Vagina (tissue), 2 donors: ENCODE measurements around the gene ZNF358. TPM values are rescaled to one million over a fixed set of nuclear protein-coding genes. Genes with fewer than 3 reads are reported as not detected.

Experiments
- DNase-seq, 2 donors: peaks; one replicate each; pipeline ENCODE4 v3.0.0-alpha.2; 2017; ENCODE audit errors: extremely low spot score in 2 of 2
- H3K27ac ChIP-seq: fragments of 200-600 bp; sonication (generic); one replicate; pipeline ENCODE4 v1.5.1; 2019
- H3K27me3 ChIP-seq: fragments of 200-600 bp; sonication (generic); one replicate; pipeline ENCODE4 v1.5.1; 2019
- H3K36me3 ChIP-seq, 2 donors: fragments of 200-600 bp; sonication (generic); one replicate each; pipeline ENCODE4 v1.5.1; 2017 to 2019
- H3K4me1 ChIP-seq: fragments of 200-600 bp; sonication (generic); one replicate; pipeline ENCODE4 v1.5.1; 2019
- H3K4me3 ChIP-seq, 2 donors: fragments of 200-600 bp; sonication (generic); 1 replicate in 1 of 2; 2 replicates in 1 of 2; pipeline ENCODE4 v1.5.1; 2016 to 2019
- H3K9me3 ChIP-seq: fragments of 200-600 bp; sonication (generic); one replicate; pipeline ENCODE4 v1.5.1; 2019
- CTCF ChIP-seq, 3 experiments: fragments of 450-650 bp in 2 of 3; fragments of 200-600 bp in 1 of 3; sonication (generic) in 1 of 3; IDR thresholded peaks; one replicate each; pipeline ENCODE4 v1.5.1; 2017 to 2019; ENCODE audit warnings: antibody characterized with exemption in 3 of 3, mild to moderate bottlenecking in 2 of 3, moderate library complexity in 2 of 3
- POLR2A ChIP-seq, 2 donors: fragments of 450-650 bp; IDR thresholded peaks; one replicate each; pipeline ENCODE4 v1.6.1; 2017; ENCODE audit warnings: antibody characterized with exemption in 2 of 2, mild to moderate bottlenecking in 2 of 2, moderate library complexity in 2 of 2
- POLR2AphosphoS5 ChIP-seq, 2 donors: sonication (generic); formaldehyde crosslinking; IDR thresholded peaks; one replicate each; pipeline ENCODE4 v1.9.0; 2017; ENCODE audit warnings: antibody characterized with exemption in 2 of 2, mild to moderate bottlenecking in 2 of 2, low read depth in 1 of 2; ENCODE audit not compliant: insufficient read depth in 1 of 2
- intact Hi-C: fragments of 100-400 bp; cut with DNase I; formaldehyde crosslinking; loops from one replicate; pipeline ENCODE4 v1.15.1; 2023
- total RNA-seq: library from RNA; depleted of rRNA; stranded (reverse); fragments of >200 nt; gene quantifications from one replicate; pipeline ENCODE4 v1.2.3, GENCODE V29; 2016

ZNF358 gene
- total RNA-seq, 1 donor from 2014 or later = 87.4 TPM

- no peaks in the 10 kb centered on the region for H3K9me3 ChIP-seq
- no peaks in the 10 kb centered on the region for H3K36me3 ChIP-seq
- intact Hi-C loops = no loop called here
- H3K4me3 ChIP-seq = no peak overlapping the region
- peaks cover 19% of the 10 kb centered on the region for H3K4me1 ChIP-seq
- TF ChIP-seq POLR2AphosphoS5 (IDR thresholded peaks at IDR 0.05; ENCODE audit: insufficient read depth in 1 of 2, low read depth in 1 of 2) (no peak), CTCF (IDR thresholded peaks at IDR 0.05) (no peak), POLR2A (IDR thresholded peaks at IDR 0.05) (no peak)
- no peak for DNase-seq
- no peak overlapping the region for H3K27ac ChIP-seq
- H3K27me3 ChIP-seq = no peaks in the 10 kb centered on the region
These were observed 38.1 kb upstream of the ZNF358 start for GRCh38 chr19:7477758-7478157.

DNA sequence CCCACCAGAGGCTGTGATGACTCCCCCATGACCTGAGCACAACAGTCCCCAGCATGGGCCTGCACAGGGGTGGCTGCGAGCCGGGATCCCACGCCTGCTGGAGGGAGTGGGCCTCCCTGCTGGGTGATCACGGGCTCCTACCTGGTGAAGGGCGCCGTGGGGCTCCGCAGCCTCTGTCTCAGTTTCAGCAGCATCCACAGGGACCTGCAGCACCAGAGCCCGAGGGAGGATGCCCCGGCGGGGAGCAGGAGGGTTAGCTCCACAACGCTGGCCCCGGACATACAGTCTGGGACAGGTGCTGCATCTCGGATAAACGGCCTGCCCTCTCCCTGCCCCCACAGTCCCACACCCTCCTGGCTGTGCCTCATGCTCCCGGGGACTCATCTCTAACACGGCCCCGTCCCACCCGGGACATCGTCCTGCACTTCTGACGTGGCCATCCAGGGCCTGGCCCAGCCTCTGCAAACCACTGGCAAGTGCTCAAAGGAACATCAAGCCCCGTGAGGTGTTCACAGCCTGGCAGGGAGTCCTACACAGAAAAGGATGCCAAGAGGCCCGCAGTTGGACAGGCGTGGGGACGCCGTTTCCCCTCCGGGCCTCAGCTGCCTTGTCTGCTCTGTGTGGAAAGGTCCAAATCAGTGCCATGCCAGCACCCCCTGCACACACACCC is 37.6 kb upstream of the ZNF358 start:
- no peak overlapping the region for H3K27ac ChIP-seq

DNA sequence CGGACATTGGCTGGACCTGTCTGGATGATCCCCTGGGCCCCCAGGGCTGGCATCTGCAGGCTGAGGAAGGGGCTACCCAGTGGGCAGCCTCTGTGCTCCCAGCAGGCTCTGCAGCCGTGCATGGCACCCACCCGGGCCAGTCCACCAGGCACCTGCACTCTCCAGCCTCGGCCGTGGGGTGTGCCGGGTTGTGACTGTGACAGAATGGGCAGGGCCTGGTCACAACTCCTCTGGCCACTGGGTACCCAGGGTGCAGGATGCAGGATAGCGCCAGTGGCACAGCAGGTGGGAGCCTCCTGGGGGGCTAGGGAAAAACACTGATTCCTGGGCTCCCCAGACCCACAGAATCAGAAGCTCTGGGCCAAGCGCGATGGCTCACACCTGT is 37.1 kb upstream of the ZNF358 start:
- Histone ChIP-seq H3K27me3 (no peaks in the 10 kb centered on the region), H3K9me3 (no peaks in the 10 kb centered on the region), H3K4me3 (no peak overlapping the region), H3K4me1 (peaks cover 30% of the 10 kb centered on the region), H3K27ac (no peak overlapping the region), H3K36me3 (no peaks in the 10 kb centered on the region)
- no peak for DNase-seq
- TF ChIP-seq CTCF (IDR thresholded peaks at IDR 0.05) (no peak), POLR2A (IDR thresholded peaks at IDR 0.05) (no peak), POLR2AphosphoS5 (IDR thresholded peaks at IDR 0.05; ENCODE audit: insufficient read depth in 1 of 2, low read depth in 1 of 2) (no peak)
- intact Hi-C loops = no loop called here

More for the DNA sequence above, 37.6 kb upstream of the ZNF358 start:
- no peak for DNase-seq
- Histone ChIP-seq H3K9me3 (no peaks in the 10 kb centered on the region), H3K27me3 (no peaks in the 10 kb centered on the region), H3K4me1 (peaks cover 24% of the 10 kb centered on the region), H3K4me3 (no peak overlapping the region), H3K36me3 (no peaks in the 10 kb centered on the region)
- intact Hi-C loops = no loop called here
- TF ChIP-seq POLR2A (IDR thresholded peaks at IDR 0.05) (no peak), POLR2AphosphoS5 (IDR thresholded peaks at IDR 0.05; ENCODE audit: insufficient read depth in 1 of 2, low read depth in 1 of 2) (no peak)

GRCh38 chr19:7480222-7480969 is 35.5 kb upstream of the ZNF358 start:
- Histone ChIP-seq H3K4me1 (peaks cover 30% of the 10 kb centered on the region), H3K9me3 (no peaks in the 10 kb centered on the region), H3K36me3 (no peaks in the 10 kb centered on the region), H3K27ac (no peak overlapping the region), H3K27me3 (no peaks in the 10 kb centered on the region), H3K4me3 (no peak overlapping the region)
- TF ChIP-seq CTCF (IDR thresholded peaks at IDR 0.05) (no peak), POLR2AphosphoS5 (IDR thresholded peaks at IDR 0.05; ENCODE audit: insufficient read depth in 1 of 2, low read depth in 1 of 2) (no peak), POLR2A (IDR thresholded peaks at IDR 0.05) (no peak)
- no peak for DNase-seq
- intact Hi-C loops = no loop called here

- no peak for DNase-seq
- intact Hi-C loops = no loop called here
- Histone ChIP-seq H3K27me3 (no peaks in the 10 kb centered on the region), H3K4me3 (no peak overlapping the region), H3K27ac (no peak overlapping the region), H3K4me1 (peaks cover 30% of the 10 kb centered on the region), H3K9me3 (no peaks in the 10 kb centered on the region), H3K36me3 (no peaks in the 10 kb centered on the region)
- no peak for TF ChIP-seq POLR2A (IDR thresholded peaks at IDR 0.05)
- TF ChIP-seq POLR2AphosphoS5 (IDR thresholded peaks at IDR 0.05; ENCODE audit: insufficient read depth in 1 of 2, low read depth in 1 of 2) = no peak
- TF ChIP-seq CTCF (IDR thresholded peaks at IDR 0.05) = no peak
These were observed 35.0 kb upstream of the ZNF358 start for GRCh38 chr19:7480970-7481255.
